Posterior vena cava (tissue), 2 donors: ENCODE results near the gene ALDOC. TPM values are rescaled to one million over a fixed set of nuclear protein-coding genes. Genes with fewer than 3 reads are reported as not detected.
A peak's percentile ranks its signal among the peaks of the same experiment; 100 is the strongest.
"Not testable (repeated sequence)": the region's sequence is repeated elsewhere in the genome, so short reads cannot be mapped to it uniquely, and the experiment has no call there.

Source experiments
- DNase-seq: peaks from one replicate; pipeline ENCODE4 v3.0.0-alpha.2; 2020; ENCODE audit warnings: low spot score
- intact Hi-C, 2 donors: fragments of 100-400 bp; cut with DNase I; formaldehyde crosslinking; loops; one replicate each; pipeline versions ENCODE4 v1.14.1 to v1.14.2; 2022 to 2023
- total RNA-seq, 2 donors: library from RNA; stranded (reverse); fragmentation: NEBNext Ultra II Directional; extraction: Animal tissue kit (Norgen Biotek cat#: 25700); gene quantifications; one replicate each; pipeline ENCODE4 v1.2.1, GENCODE V29; 2021
- donor health status: DM: yes; HTN: yes; CAD: no.
- donor health status: DM: yes; HTN: yes; CAD: no.

ALDOC gene
- total RNA-seq, 2 donors from 2014 or later: 6.9 to 8.4 TPM

- no peak for DNase-seq
Measured at GRCh38 chr17:28592260-28592659, 15.6 kb upstream of the ALDOC start.

DNA sequence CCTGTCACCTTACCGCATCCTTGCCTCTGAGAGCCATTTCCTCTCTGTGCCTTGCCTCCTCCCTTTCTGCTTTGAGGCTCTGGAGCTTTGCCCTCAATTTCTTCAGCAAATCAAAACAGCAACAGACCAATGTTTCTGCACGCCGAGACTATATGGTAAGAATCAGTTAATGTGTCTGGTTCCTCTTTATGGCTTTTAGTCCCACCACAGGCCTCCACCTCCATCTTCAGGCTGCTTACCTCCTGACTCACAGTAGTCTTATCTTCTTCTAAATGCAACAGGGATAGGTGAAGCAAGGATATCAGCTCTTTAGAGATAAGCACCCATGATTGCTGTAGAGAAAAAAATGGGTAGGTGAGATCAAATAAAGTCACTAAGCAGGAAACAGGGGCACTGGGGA, 9.2 kb upstream of the ALDOC start:
- intact Hi-C loops: no loop called here
- no peak for DNase-seq

More at GRCh38 chr17:28592260-28592659, 15.6 kb upstream of the ALDOC start:
- intact Hi-C loops: no loop called here

- intact Hi-C loops: no loop called here
- DNase-seq: no peak
Measured at GRCh38 chr17:28584434-28584833, 7.7 kb upstream of the ALDOC start.

GRCh38 chr17:28582513-28582912, 5.8 kb upstream of the ALDOC start:
- no peak for DNase-seq
- intact Hi-C loops: no loop called here

DNA sequence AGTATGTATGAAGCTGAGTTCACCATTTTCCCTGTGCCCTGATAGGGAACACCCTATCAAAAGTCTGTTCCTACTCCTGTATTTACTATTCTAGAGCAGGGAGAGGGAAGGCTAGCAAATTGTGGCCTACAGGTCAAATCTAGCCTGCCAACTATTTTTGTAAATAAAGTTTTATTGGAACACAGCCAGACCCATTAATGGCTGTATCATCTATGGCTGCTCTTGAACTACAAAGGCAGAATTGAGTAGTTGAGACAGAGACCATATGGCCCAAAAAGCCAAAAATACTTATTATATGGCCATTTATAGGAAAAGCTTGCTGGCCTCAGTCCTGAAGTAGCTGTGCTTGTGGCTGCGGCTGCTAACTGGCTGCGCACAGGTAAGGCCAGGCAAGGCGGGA, 4.3 kb upstream of the ALDOC start:
- no peak for DNase-seq
- intact Hi-C loops: no loop called here

GRCh38 chr17:28579526-28579925, 2.8 kb upstream of the ALDOC start:
- intact Hi-C loops: no loop called here
- DNase-seq: no peak

GRCh38 chr17:28578246-28579195, 1.8 kb upstream of the ALDOC start:
- no peak for DNase-seq
- intact Hi-C loops: no loop called here

DNA sequence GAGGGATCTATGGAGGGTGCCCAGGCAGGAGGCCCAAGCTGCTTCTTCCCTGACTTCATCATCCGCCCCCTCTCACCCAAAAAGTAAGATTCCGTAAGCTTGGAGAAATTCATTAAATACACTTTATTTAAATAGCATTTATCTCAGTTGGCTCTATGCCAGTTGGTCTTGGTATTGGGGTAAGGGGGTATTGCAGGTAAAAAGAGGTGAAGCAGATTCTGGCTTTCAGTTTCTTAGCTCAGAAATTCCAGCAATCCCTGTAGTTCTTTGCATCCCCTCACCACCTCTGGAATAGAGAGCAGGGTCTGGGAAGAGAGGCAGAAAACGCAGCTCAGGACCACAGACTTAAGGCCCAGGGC, 750 bp upstream of the ALDOC start:
- no peak for DNase-seq
- intact Hi-C loops: no loop called here

DNA sequence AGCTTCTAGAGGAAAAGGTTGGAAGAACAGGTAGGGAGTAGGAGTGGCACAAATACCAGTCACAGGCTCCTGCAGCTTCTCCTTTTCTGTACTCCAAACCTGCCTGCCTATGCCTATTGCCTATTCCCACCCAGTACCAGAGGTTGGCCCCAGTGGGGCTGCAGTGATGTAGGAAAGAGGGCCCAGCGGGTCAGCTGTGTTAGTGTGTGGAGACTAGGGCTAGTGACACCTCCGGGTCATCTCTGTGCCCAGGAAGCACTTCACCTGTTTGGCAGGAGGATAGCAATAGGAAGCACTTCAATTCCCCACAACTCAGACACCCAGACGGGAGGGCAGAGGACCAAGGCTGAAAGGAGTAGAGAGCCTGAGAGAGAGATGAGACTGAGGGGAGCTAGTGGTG, 679 bp downstream of the ALDOC start:
- intact Hi-C loops, DNase-seq: not testable (repeated sequence)

GRCh38 chr17:28575126-28575795, 1.4 kb downstream of the ALDOC start:
- no peak for DNase-seq

GRCh38 chr17:28574526-28574925, 2.2 kb downstream of the ALDOC start:
- intact Hi-C loops: no loop called here
- no peak for DNase-seq

More at GRCh38 chr17:28575126-28575795, 1.4 kb downstream of the ALDOC start:
- intact Hi-C loops: no loop called here

- intact Hi-C loops: no loop called here
- DNase-seq: no peak
Measured at GRCh38 chr17:28573966-28574480, 2.7 kb downstream of the ALDOC start.

DNA sequence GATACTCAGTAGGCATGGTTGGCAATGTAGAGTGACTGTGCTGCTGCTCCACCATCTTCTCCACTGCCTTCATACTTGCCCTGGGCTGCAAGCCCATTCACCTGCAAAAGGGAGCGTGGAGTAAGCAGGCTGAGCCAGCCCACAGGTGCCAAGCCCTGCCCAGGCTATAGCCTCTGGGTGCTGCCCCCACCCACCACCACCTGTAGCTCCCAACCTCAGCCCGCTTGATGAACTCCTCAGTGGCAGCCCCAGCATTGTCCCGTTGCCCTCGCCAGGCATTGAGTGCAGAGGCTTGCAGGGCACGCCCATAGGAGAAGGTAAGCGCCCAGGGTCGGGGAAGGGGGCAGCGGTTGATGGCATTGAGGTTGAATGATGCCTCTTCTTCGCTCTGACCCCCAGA, 3.2 kb downstream of the ALDOC start:
- no peak for DNase-seq
- intact Hi-C loops: no loop called here

DNA sequence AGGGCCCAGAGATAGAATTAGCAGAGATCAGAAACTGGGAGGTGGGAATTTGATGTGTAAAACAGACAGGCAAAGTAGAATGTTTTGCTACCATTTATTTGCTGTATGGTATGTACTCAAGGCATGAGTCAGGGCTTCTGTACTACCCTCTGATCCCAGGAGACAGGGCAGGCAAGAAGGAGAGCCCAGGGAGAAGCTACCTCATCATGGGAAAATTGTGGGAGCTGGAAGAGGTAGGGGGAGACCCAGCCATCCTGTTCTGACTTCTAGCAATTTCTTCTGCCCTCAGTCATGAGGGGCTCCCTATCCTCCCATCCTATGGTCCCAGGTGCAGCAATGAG, 3.7 kb downstream of the ALDOC start:
- DNase-seq: no peak
- intact Hi-C loops: no loop called here

GRCh38 chr17:28572259-28573039, 4.2 kb downstream of the ALDOC start:
- DNase-seq: no peak
- intact Hi-C loops: no loop called here

DNA sequence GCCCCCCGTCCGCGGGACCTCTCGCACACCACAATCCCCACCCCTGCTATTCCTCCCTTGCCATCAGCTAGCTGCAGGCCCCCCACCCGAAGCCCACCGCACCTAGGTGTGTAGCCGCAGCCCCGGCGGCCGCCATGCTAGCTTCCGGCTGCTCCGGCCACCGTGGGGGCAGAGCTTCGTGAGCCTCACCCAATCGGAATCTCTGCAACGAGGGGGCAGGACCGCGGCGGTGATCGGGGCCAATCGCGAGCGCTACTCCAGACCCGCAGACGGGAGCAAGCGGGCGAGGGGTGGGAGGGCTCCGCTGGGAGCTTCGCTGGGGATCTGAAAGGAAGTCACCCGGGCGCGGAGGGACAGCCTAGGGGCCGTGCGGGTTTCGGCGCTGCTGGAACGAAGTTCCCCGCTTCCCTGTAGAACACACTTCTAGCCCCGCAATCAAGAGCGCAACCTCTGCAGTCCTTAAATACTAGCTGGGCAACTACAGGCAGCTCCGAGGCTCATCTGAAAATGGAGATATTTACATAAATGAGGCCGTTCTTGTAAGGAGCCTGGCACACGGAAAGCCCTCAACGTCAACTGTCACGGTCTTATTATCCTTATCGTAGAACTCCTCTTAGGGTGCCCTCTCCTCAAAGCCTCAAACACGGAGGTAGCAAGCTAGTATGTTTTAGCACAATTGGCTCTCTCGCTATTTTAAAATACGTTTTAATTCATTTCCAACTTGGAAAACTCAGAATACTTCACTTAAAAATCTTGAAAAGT, 5.2 kb downstream of the ALDOC start, which contains the start of gene PIGS:
PIGS (minus strand) TSS at position 164 of the 762 bp plus-strand sequence; CDS start at position 136, 28 bp downstream.
- DNase-seq: peak; percentile 98
- intact Hi-C loops: no loop called here

DNA sequence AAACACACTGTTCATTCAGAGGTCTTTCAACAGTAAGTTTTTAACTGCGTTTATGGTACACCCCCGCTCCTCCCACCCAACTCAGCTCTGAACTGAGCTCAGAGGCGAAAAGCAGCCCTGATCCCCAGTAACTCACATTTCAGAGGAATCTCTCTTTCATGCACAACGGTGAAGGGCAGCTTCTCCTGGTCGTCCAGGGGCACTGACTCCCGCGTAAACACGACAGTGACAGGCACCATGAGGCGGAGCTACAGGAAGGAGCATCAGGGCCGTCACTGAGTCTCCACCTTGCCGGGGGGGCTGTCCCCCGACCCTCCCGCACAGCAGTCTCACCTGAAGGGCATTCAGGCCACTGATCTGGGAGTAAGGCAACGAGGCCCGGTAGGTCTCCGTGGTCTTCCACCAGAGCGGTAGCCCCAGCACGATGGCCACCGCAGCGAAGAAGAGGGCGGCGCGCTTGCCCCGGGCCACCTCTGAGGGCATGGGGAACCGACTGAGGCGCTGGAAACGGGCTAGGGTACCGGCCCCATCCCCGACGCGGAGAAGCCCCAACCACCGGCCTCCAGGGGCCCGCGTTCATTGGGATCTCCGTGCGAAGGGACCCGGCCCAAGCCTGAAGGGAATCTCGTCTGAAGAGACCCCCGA, 5.9 kb downstream of the ALDOC start:
- intact Hi-C loops: no loop called here
- DNase-seq: no peak

DNA sequence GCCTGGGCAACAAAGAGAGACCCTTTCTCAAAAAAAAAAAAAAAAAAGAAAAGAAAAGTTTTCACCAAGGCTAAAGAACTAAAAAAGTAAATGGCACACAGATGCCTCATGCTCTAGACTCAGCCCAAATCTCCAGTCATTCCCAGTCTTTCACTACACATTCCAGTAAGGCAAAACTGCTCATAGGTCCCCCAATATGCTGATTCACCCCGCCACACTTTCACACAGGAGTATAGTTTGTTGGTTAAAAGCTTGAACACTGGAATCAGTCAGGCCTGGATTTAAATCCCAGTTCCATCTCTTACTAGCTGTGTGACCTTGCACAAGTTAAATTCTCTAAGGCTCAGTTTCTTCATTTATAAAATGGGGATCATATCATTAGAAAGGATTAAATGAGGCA, 7.2 kb downstream of the ALDOC start:
- no peak for DNase-seq
- intact Hi-C loops: loop anchor here in 1 of 2 donors (5.0 kb wide), 1 partner anchor 942 kb away; no protein-coding TSS in a partner anchor
